ENCODE results near the gene NDEL1.

The NDEL1 gene

DNA sequence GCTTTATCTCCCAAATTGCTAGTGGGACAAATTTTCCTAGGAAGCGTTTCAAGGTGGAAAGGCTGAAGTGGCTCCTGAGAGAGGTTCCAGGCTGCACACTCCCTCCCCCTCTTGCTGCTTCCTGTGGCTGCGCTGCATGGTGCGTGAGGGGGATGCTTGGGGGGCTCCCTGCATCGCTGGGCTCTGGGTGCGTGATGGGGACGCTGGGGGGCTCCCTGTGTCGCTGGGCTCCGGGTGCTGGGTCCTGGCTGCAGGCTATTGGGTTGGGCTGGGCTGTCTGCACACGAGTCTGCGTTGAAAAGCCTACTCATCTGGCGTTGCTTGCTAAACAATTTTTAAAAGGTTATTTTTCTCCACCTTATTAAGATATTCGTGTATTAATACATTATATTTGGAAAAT is 30.1 kb downstream of the NDEL1 start:
- no peak overlapping the region for H3K4me3 ChIP-seq (ENCODE audit: insufficient read depth, low read depth, low read length, poor library complexity, severe bottlenecking)
- H3K27me3 ChIP-seq (replicated peaks; ENCODE audit: control insufficient read depth, insufficient read depth, low read length, poor library complexity, severe bottlenecking) = no peaks in the 10 kb centered on the region
- no peaks in the 10 kb centered on the region for H3K9me3 ChIP-seq (ENCODE audit: control insufficient read depth, low read length)
- H3K36me3 ChIP-seq (ENCODE audit: control insufficient read depth, insufficient read depth, low read length) = peaks cover 68% of the 10 kb centered on the region
- no peak for DNase-seq
- no peak overlapping the region for H3K27ac ChIP-seq (ENCODE audit: insufficient read depth, low read length, poor library complexity, severe bottlenecking)
- no peaks in the 10 kb centered on the region for H3K4me1 ChIP-seq (ENCODE audit: control insufficient read depth, insufficient read depth, low read length, poor library complexity, severe bottlenecking)

DNA sequence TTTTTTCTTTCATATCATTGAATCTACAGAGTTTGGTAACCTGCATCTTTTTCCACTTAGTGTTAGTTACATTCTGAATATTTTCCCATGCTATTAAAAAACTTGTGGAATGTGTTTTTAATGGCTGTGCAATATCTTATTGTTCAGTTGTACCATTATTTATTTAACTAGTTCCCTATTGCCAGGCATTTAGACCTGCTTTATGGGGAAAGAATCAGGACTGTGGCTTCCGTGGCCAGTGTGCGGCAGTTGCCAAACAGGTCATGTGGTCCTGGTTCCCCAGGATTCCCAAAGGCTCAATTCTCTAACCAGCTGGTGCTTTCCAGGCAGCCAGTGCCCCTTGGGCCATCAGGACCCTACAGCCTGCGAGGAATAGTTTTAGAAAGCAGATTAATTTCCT is 30.8 kb downstream of the NDEL1 start:
- Histone ChIP-seq H3K4me3 (ENCODE audit: insufficient read depth, low read depth, low read length, poor library complexity, severe bottlenecking) (no peak overlapping the region), H3K27ac (ENCODE audit: insufficient read depth, low read length, poor library complexity, severe bottlenecking) (no peak overlapping the region), H3K27me3 (replicated peaks; ENCODE audit: control insufficient read depth, insufficient read depth, low read length, poor library complexity, severe bottlenecking) (no peaks in the 10 kb centered on the region), H3K9me3 (ENCODE audit: control insufficient read depth, low read length) (no peaks in the 10 kb centered on the region), H3K4me1 (ENCODE audit: control insufficient read depth, insufficient read depth, low read length, poor library complexity, severe bottlenecking) (no peaks in the 10 kb centered on the region), H3K36me3 (ENCODE audit: control insufficient read depth, insufficient read depth, low read length) (peaks cover 61% of the 10 kb centered on the region)
- no peak for DNase-seq

DNA sequence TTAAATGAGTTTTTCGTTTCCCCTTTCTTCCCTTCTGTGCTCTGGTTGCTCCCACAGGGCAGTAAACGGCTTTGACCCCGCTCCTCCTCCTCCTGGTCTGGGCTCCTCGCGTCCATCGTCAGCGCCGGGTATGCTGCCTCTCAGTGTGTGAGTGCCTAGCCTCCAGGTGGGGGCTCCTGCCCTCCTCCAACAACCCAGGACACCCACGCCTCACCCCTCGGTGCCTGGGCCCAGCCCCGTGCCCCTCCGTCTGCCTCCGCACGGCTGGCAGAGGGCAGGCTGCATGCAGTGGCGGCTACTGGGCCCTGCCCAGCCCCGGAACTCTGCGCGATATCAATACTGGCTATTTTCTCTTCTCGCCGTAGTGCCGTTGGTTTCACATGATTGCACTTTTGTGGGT is 31.2 kb downstream of the NDEL1 start:
- H3K36me3 ChIP-seq (ENCODE audit: control insufficient read depth, insufficient read depth, low read length) = peaks cover 61% of the 10 kb centered on the region
- H3K4me1 ChIP-seq (ENCODE audit: control insufficient read depth, insufficient read depth, low read length, poor library complexity, severe bottlenecking) = no peaks in the 10 kb centered on the region
- H3K27me3 ChIP-seq (replicated peaks; ENCODE audit: control insufficient read depth, insufficient read depth, low read length, poor library complexity, severe bottlenecking) = no peaks in the 10 kb centered on the region
- no peak overlapping the region for H3K27ac ChIP-seq (ENCODE audit: insufficient read depth, low read length, poor library complexity, severe bottlenecking)
- H3K4me3 ChIP-seq (ENCODE audit: insufficient read depth, low read depth, low read length, poor library complexity, severe bottlenecking) = no peak overlapping the region
- no peak for DNase-seq
- no peaks in the 10 kb centered on the region for H3K9me3 ChIP-seq (ENCODE audit: control insufficient read depth, low read length)

DNA sequence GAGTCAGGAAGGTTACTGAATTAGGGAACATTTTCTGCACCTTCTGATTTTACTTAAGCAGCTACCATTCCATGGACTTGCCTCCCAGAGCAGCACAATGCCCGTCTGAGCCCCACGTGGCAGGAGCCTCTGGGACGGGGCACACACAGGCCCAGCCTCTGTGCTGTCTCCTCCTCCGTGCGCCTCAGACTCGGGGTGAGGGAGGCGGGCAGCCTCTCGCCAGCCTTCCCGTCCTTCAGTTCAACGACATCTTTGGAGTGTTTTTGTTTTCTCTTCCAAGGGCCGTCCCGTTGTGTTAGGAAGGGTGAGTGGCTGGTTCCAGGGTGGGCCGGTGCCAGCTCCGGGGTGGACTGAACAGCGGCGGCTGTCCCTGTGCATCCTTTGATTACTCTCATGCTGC is 31.8 kb downstream of the NDEL1 start:
- Histone ChIP-seq H3K27ac (ENCODE audit: insufficient read depth, low read length, poor library complexity, severe bottlenecking) (no peak overlapping the region), H3K4me3 (ENCODE audit: insufficient read depth, low read depth, low read length, poor library complexity, severe bottlenecking) (no peak overlapping the region), H3K9me3 (ENCODE audit: control insufficient read depth, low read length) (no peaks in the 10 kb centered on the region), H3K4me1 (ENCODE audit: control insufficient read depth, insufficient read depth, low read length, poor library complexity, severe bottlenecking) (no peaks in the 10 kb centered on the region), H3K27me3 (replicated peaks; ENCODE audit: control insufficient read depth, insufficient read depth, low read length, poor library complexity, severe bottlenecking) (no peaks in the 10 kb centered on the region), H3K36me3 (ENCODE audit: control insufficient read depth, insufficient read depth, low read length) (peaks cover 61% of the 10 kb centered on the region)
- DNase-seq = no peak

DNA sequence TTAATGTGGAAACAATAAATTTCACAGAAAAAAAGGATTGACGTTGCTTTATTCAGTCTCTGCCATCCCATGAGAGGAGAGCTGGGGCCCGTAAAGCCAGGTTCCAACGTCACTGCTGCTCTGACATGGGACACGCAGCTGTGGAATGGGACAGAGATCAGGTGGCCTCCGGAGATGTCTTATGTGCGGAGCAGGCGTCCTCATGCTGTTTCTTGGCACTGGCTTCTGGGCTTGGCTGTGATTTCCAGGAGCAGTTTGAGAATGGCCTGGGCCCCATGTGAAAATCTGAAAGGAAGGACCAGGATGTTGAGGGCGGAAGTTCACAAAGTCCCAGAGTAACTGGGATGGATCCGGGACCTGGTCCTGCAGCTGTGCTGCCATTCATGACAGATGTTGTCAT is 32.4 kb downstream of the NDEL1 start:
- DNase-seq = no peak
- Histone ChIP-seq H3K27ac (ENCODE audit: insufficient read depth, low read length, poor library complexity, severe bottlenecking) (no peak overlapping the region), H3K9me3 (ENCODE audit: control insufficient read depth, low read length) (no peaks in the 10 kb centered on the region), H3K4me3 (ENCODE audit: insufficient read depth, low read depth, low read length, poor library complexity, severe bottlenecking) (no peak overlapping the region), H3K27me3 (replicated peaks; ENCODE audit: control insufficient read depth, insufficient read depth, low read length, poor library complexity, severe bottlenecking) (no peaks in the 10 kb centered on the region), H3K4me1 (ENCODE audit: control insufficient read depth, insufficient read depth, low read length, poor library complexity, severe bottlenecking) (no peaks in the 10 kb centered on the region), H3K36me3 (ENCODE audit: control insufficient read depth, insufficient read depth, low read length) (peaks cover 59% of the 10 kb centered on the region)

DNA sequence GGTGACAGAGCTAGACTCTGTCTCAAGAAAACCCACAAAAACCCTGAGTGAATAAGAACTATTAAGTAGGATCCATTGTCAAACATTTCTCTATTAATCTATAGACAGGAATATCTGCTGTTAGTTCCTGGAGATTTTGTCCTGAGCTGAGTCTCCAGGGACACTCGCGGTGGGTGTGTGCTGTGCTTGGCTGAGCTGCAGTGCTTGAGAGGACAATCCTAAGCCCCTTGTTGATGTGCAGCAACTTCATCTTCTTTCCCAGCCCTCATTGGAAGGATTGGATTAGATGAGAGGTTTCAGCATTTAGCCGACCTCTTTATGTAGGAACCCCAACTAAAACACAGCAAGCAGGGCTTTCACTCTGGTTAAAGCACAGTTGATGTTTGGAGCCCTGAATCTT is 33.3 kb downstream of the NDEL1 start:
- Histone ChIP-seq H3K36me3 (ENCODE audit: control insufficient read depth, insufficient read depth, low read length) (peaks cover 59% of the 10 kb centered on the region), H3K9me3 (ENCODE audit: control insufficient read depth, low read length) (no peaks in the 10 kb centered on the region), H3K4me1 (ENCODE audit: control insufficient read depth, insufficient read depth, low read length, poor library complexity, severe bottlenecking) (no peaks in the 10 kb centered on the region), H3K27ac (ENCODE audit: insufficient read depth, low read length, poor library complexity, severe bottlenecking) (no peak overlapping the region), H3K27me3 (replicated peaks; ENCODE audit: control insufficient read depth, insufficient read depth, low read length, poor library complexity, severe bottlenecking) (no peaks in the 10 kb centered on the region), H3K4me3 (ENCODE audit: insufficient read depth, low read depth, low read length, poor library complexity, severe bottlenecking) (no peak overlapping the region)
- DNase-seq = no peak

DNA sequence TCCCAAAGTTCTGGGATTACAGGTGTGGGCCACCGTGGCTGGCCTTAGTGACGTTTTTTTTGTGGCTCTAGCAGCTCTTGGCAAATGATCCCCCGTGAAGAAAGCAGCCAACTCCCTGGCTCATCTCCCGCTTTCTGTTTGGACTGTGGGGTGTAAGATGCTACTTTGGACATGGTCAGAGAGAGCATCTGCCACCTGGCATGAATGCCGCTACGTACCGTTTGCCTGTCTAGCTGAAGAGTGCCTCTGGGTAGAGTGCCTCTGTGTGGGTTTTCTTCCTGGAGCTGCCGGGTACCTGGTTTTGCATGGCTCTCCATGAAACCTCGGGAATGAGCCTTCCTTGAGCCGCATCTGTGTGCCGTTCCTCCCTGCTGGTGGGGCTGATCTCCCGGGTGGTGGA is 34.3 kb downstream of the NDEL1 start:
- Histone ChIP-seq H3K4me1 (ENCODE audit: control insufficient read depth, insufficient read depth, low read length, poor library complexity, severe bottlenecking) (no peaks in the 10 kb centered on the region), H3K9me3 (ENCODE audit: control insufficient read depth, low read length) (no peaks in the 10 kb centered on the region), H3K27ac (ENCODE audit: insufficient read depth, low read length, poor library complexity, severe bottlenecking) (no peak overlapping the region), H3K36me3 (ENCODE audit: control insufficient read depth, insufficient read depth, low read length) (peaks cover 64% of the 10 kb centered on the region), H3K4me3 (ENCODE audit: insufficient read depth, low read depth, low read length, poor library complexity, severe bottlenecking) (no peak overlapping the region), H3K27me3 (replicated peaks; ENCODE audit: control insufficient read depth, insufficient read depth, low read length, poor library complexity, severe bottlenecking) (no peaks in the 10 kb centered on the region)
- no peak for DNase-seq

DNA sequence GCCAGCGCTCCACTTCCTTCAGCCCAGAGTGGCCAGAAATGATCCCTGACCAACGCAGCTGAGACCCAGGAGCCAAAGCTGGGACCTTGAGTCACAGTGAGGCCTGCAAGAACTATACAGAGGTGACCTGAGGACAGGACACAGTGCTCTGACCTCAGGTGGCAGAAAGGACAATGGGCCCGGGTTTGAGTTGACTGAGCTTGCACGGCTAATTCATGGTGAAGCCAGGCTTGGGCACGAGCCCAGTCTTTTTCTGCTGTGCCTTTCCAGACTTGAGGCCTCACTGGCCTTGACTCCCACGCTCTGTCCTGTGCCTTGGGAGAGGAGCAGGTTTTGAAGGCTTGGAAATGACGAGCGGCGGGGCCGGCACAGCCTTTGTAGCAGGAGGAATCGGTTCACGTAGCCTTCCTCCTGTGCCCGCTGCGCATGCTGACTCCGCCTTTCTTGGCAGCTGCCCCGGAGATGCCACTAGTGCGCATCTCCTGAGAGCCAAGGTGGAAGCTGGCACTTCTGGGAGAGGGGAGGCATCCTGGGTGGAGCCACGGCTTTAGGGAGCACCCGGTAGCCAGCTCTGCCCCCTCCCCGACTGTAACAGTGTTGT is 34.9 kb downstream of the NDEL1 start:
- no peaks in the 10 kb centered on the region for H3K4me1 ChIP-seq (ENCODE audit: control insufficient read depth, insufficient read depth, low read length, poor library complexity, severe bottlenecking)
- H3K4me3 ChIP-seq (ENCODE audit: insufficient read depth, low read depth, low read length, poor library complexity, severe bottlenecking) = no peak overlapping the region
- H3K27ac ChIP-seq (ENCODE audit: insufficient read depth, low read length, poor library complexity, severe bottlenecking) = no peak overlapping the region
- H3K27me3 ChIP-seq (replicated peaks; ENCODE audit: control insufficient read depth, insufficient read depth, low read length, poor library complexity, severe bottlenecking) = no peaks in the 10 kb centered on the region
- H3K9me3 ChIP-seq (ENCODE audit: control insufficient read depth, low read length) = no peaks in the 10 kb centered on the region
- peaks cover 66% of the 10 kb centered on the region for H3K36me3 ChIP-seq (ENCODE audit: control insufficient read depth, insufficient read depth, low read length)
- DNase-seq = no peak

DNA sequence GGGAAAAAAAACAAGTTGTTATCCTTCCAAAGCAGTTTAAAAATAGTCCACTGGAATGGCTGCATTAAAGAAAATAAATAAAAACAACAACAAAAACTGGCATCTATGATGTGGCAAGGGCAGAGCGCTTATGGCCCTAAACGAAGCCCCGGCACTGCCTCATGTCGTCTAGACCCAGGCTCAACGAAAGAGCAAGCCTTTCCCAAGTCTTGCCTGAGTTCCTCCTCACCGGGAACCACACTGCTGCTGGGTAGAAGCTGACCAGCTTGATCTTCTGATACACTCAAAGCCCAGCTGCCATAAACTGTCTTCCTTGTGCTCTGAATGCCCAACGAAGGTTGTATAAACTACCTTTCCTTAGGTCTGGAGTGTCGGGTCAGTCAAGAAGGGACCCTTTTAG is 37.0 kb downstream of the NDEL1 start:
- H3K4me1 ChIP-seq (ENCODE audit: control insufficient read depth, insufficient read depth, low read length, poor library complexity, severe bottlenecking) = no peaks in the 10 kb centered on the region
- no peak for DNase-seq
- no peak overlapping the region for H3K4me3 ChIP-seq (ENCODE audit: insufficient read depth, low read depth, low read length, poor library complexity, severe bottlenecking)
- peaks cover 57% of the 10 kb centered on the region for H3K36me3 ChIP-seq (ENCODE audit: control insufficient read depth, insufficient read depth, low read length)
- no peaks in the 10 kb centered on the region for H3K9me3 ChIP-seq (ENCODE audit: control insufficient read depth, low read length)
- no peaks in the 10 kb centered on the region for H3K27me3 ChIP-seq (replicated peaks; ENCODE audit: control insufficient read depth, insufficient read depth, low read length, poor library complexity, severe bottlenecking)
- no peak overlapping the region for H3K27ac ChIP-seq (ENCODE audit: insufficient read depth, low read length, poor library complexity, severe bottlenecking)

DNA sequence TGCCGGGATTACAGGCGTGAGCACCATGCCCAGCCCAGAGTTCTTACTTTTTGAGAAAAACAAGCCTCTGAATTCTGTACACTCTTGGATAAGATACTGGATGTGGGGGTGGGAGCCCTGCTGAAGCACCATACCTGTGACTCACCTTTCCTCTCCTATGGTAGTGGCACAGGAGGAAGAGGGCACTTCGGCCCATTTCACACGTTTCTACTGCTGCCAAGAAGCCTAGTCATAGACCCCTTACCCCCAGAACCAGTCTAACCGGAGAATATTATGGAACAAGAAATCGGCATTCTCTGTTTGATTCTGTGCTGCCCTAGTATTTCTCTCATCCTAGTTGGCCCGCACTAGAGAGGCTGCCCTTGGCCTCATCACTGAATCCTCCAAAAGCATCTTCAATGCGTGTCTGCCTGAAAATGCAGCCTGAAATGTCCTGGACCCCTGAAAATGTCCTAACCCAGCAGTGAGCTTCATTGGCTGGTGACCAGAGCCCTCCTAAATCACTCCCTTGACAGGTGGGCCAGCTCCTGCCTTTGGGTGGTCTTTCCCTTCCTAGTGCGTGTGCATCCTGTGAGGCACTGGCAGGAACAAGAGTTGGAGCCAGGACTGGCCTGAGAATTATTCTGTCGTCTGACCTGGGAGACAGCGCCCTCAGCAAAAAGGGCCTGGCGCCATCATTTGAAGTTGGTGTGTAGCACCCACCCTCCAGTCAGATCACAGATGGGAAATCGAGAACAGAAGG is 37.9 kb downstream of the NDEL1 start:
- Histone ChIP-seq H3K4me1 (ENCODE audit: control insufficient read depth, insufficient read depth, low read length, poor library complexity, severe bottlenecking) (no peaks in the 10 kb centered on the region), H3K27me3 (replicated peaks; ENCODE audit: control insufficient read depth, insufficient read depth, low read length, poor library complexity, severe bottlenecking) (no peaks in the 10 kb centered on the region), H3K9me3 (ENCODE audit: control insufficient read depth, low read length) (no peaks in the 10 kb centered on the region), H3K36me3 (ENCODE audit: control insufficient read depth, insufficient read depth, low read length) (peaks cover 48% of the 10 kb centered on the region), H3K4me3 (ENCODE audit: insufficient read depth, low read depth, low read length, poor library complexity, severe bottlenecking) (no peak overlapping the region), H3K27ac (ENCODE audit: insufficient read depth, low read length, poor library complexity, severe bottlenecking) (no peak overlapping the region)
- no peak for DNase-seq
